Trophoblast cell (in vitro differentiated cells and primary cell): Measurements from ENCODE around the gene NRXN3.

Source experiments
- DNase-seq, 2 donors: peaks; one replicate each; pipeline ENCODE4 v3.0.0-alpha.2; 2016
- H2AFZ ChIP-seq: 2 replicates; pipeline ENCODE4 v1.6.1; 2013; ENCODE audit warnings: low read length, moderate library complexity, mild to moderate bottlenecking; ENCODE audit not compliant: insufficient read depth, poor library complexity
- H2AK5ac ChIP-seq: 2 replicates; pipeline ENCODE4 v1.6.1; 2013; ENCODE audit warnings: mild to moderate bottlenecking, low read length
- H2BK120ac ChIP-seq: 2 replicates; pipeline ENCODE4 v1.6.1; 2013; ENCODE audit warnings: low read length, mild to moderate bottlenecking, moderate library complexity; ENCODE audit not compliant: insufficient read depth, poor library complexity
- H2BK12ac ChIP-seq: 2 replicates; pipeline ENCODE4 v1.6.1; 2013; ENCODE audit warnings: mild to moderate bottlenecking, low read length, moderate library complexity
- H2BK5ac ChIP-seq: 2 replicates; pipeline ENCODE4 v1.6.1; 2013; ENCODE audit warnings: low read length, low read depth, moderate library complexity, mild to moderate bottlenecking; ENCODE audit not compliant: poor library complexity
- H3K14ac ChIP-seq: 2 replicates; pipeline ENCODE4 v1.6.1; 2013; ENCODE audit warnings: mild to moderate bottlenecking, low read length
- H3K18ac ChIP-seq: 2 replicates; pipeline ENCODE4 v1.6.1; 2013; ENCODE audit warnings: mild to moderate bottlenecking, low read length
- H3K23ac ChIP-seq: 2 replicates; pipeline ENCODE4 v1.6.1; 2013; ENCODE audit warnings: low read length
- H3K27ac ChIP-seq: 2 replicates; pipeline ENCODE4 v1.5.1; 2013; ENCODE audit warnings: low read depth, mild to moderate bottlenecking, inconsistent platforms, low read length, moderate library complexity
- H3K27me3 ChIP-seq: 2 replicates; pipeline ENCODE4 v1.6.1; 2013; ENCODE audit warnings: inconsistent platforms, mild to moderate bottlenecking, low read length, moderate library complexity; ENCODE audit not compliant: insufficient read depth
- H3K36me3 ChIP-seq, 2 experiments: 1 replicate in 1 of 2; 2 replicates in 1 of 2; pipeline ENCODE4 v1.6.1; 2013; ENCODE audit warnings: low read length in 2 of 2, mild to moderate bottlenecking in 2 of 2, moderate library complexity in 1 of 2; ENCODE audit not compliant: insufficient read depth in 2 of 2, control insufficient read depth in 1 of 2
- H3K4ac ChIP-seq: 2 replicates; pipeline ENCODE4 v1.6.1; 2013; ENCODE audit warnings: low read depth, mild to moderate bottlenecking, low read length, moderate library complexity
- H3K4me1 ChIP-seq, 2 experiments: 1 replicate in 1 of 2; 2 replicates in 1 of 2; pipeline ENCODE4 v1.6.1; 2013; ENCODE audit warnings: low read length in 2 of 2, mild to moderate bottlenecking in 2 of 2, moderate library complexity in 1 of 2; ENCODE audit not compliant: insufficient read depth in 2 of 2, control insufficient read depth in 1 of 2
- H3K4me2 ChIP-seq: 2 replicates; pipeline ENCODE4 v1.6.1; 2013; ENCODE audit warnings: inconsistent platforms, mild to moderate bottlenecking, low read length, moderate library complexity
- H3K4me3 ChIP-seq: 2 replicates; pipeline ENCODE4 v1.5.1; 2013; ENCODE audit warnings: mild to moderate bottlenecking, low read depth, low read length, inconsistent platforms
- H3K79me1 ChIP-seq: one replicate; pipeline ENCODE4 v1.6.1; 2013; ENCODE audit warnings: low read length
- H3K79me2 ChIP-seq: 2 replicates; pipeline ENCODE4 v1.6.1; 2013; ENCODE audit warnings: low read length, mild to moderate bottlenecking; ENCODE audit not compliant: control insufficient read depth, insufficient read depth, poor library complexity
- H3K9ac ChIP-seq: 2 replicates; pipeline ENCODE4 v1.6.1; 2013; ENCODE audit warnings: mild to moderate bottlenecking, low read length
- H3K9me3 ChIP-seq: 2 replicates; pipeline ENCODE4 v1.6.1; 2013; ENCODE audit warnings: low read depth, mild to moderate bottlenecking, control low read depth, inconsistent platforms, low read length; ENCODE audit not compliant: insufficient read depth
- H4K12ac ChIP-seq: 2 replicates; pipeline ENCODE4 v1.6.1; 2013; ENCODE audit warnings: low read depth, mild to moderate bottlenecking, low read length, moderate library complexity
- H4K8ac ChIP-seq: 2 replicates; pipeline ENCODE4 v1.6.1; 2013; ENCODE audit warnings: low read depth, mild to moderate bottlenecking, low read length, moderate library complexity
- H4K91ac ChIP-seq: one replicate; pipeline ENCODE4 v1.6.1; 2013; ENCODE audit warnings: low read depth, mild to moderate bottlenecking, low read length, moderate library complexity
- WGBS: extraction: QIAGEN DNeasy Blood & Tissue Kit; methylation state at CpG from one replicate; pipeline ENCODE4 v1.1.7; 2013; ENCODE audit warnings: missing lambda C conversion rate; ENCODE audit not compliant: insufficient read length, insufficient coverage; ENCODE audit errors: extremely low coverage; 5-methylcytosine and 5-hydroxymethylcytosine counted together

Gene NRXN3

GRCh38 chr14:79581912-79582576, 1411.9 kb downstream of the NRXN3 start:
- Histone ChIP-seq H3K4me2 (no peak overlapping the region), H4K91ac (no peak overlapping the region), H3K18ac (no peak overlapping the region), H2BK5ac (no peak overlapping the region), H3K36me3 (no peaks in the 10 kb centered on the region), H3K4me3 (no peak overlapping the region), H3K79me1 (peaks cover 2% of the 10 kb centered on the region), H3K9ac (no peak overlapping the region), H4K8ac (no peak overlapping the region), H2AK5ac (no peak overlapping the region), H2BK120ac (no peak overlapping the region), H3K9me3 (no peaks in the 10 kb centered on the region), H3K27me3 (no peaks in the 10 kb centered on the region), H3K23ac (no peak overlapping the region), H3K27ac (no peak overlapping the region), H3K4me1 (peaks cover 3 to 7% of the 10 kb centered on the region in 2 experiments), H3K14ac (no peak overlapping the region), H4K12ac (no peak overlapping the region), H3K4ac (no peak overlapping the region), H2AFZ (no peak overlapping the region), H3K79me2 (no peaks in the 10 kb centered on the region), H2BK12ac (no peak overlapping the region)
- no CpG with 5 or more reads among the region's 4 CpGs for WGBS
- DNase-seq, result peak; percentile 35 to 76

GRCh38 chr14:79583738-79584408, 1413.7 kb downstream of the NRXN3 start:
- Histone ChIP-seq H3K36me3 (no peaks in the 10 kb centered on the region), H2BK12ac (no peak overlapping the region), H4K12ac (no peak overlapping the region), H3K18ac (no peak overlapping the region), H3K9ac (no peak overlapping the region), H3K14ac (no peak overlapping the region), H3K27me3 (no peaks in the 10 kb centered on the region), H3K79me1 (peaks cover 2% of the 10 kb centered on the region), H3K23ac (no peak overlapping the region), H3K4me2 (no peak overlapping the region), H2BK120ac (no peak overlapping the region), H3K79me2 (no peaks in the 10 kb centered on the region), H3K27ac (no peak overlapping the region), H3K4me3 (no peak overlapping the region), H2BK5ac (no peak overlapping the region), H3K9me3 (no peaks in the 10 kb centered on the region), H4K91ac (no peak overlapping the region), H3K4ac (no peak overlapping the region), H4K8ac (no peak overlapping the region), H3K4me1 (peaks cover 0 to 4% of the 10 kb centered on the region in 2 experiments), H2AFZ (no peak overlapping the region), H2AK5ac (no peak overlapping the region)
- WGBS, result no CpG with 5 or more reads among the region's 4 CpGs
- peak in 1 of 2 donors; percentile 69 for DNase-seq

- Histone ChIP-seq H3K14ac (no peak overlapping the region), H3K36me3 (no peaks in the 10 kb centered on the region), H3K79me2 (no peaks in the 10 kb centered on the region), H2BK120ac (no peak overlapping the region), H4K12ac (no peak overlapping the region), H3K79me1 (peaks cover 2% of the 10 kb centered on the region), H3K9ac (no peak overlapping the region), H2AK5ac (no peak overlapping the region), H4K8ac (no peak overlapping the region), H3K9me3 (no peaks in the 10 kb centered on the region), H3K23ac (no peak overlapping the region), H3K4me3 (no peak overlapping the region), H4K91ac (no peak overlapping the region), H3K4me1 (peaks cover 0 to 4% of the 10 kb centered on the region in 2 experiments), H3K18ac (no peak overlapping the region), H3K4me2 (no peak overlapping the region), H3K4ac (no peak overlapping the region), H3K27me3 (no peaks in the 10 kb centered on the region), H2BK5ac (no peak overlapping the region), H2BK12ac (no peak overlapping the region), H2AFZ (no peak overlapping the region), H3K27ac (no peak overlapping the region)
- WGBS, result no CpG with 5 or more reads among the region's 2 CpGs
- peak; percentile 29 to 52 for DNase-seq
These were observed 1414.5 kb downstream of the NRXN3 start for GRCh38 chr14:79584679-79585078.

GRCh38 chr14:79585845-79586244, 1415.7 kb downstream of the NRXN3 start:
- H2AK5ac ChIP-seq, result no peak overlapping the region
- no peak overlapping the region for H2AFZ ChIP-seq
- no peak overlapping the region for H2BK120ac ChIP-seq
- H3K36me3 ChIP-seq, result no peaks in the 10 kb centered on the region
- H3K9me3 ChIP-seq, result no peaks in the 10 kb centered on the region
- peaks cover 0 to 4% of the 10 kb centered on the region in 2 experiments for H3K4me1 ChIP-seq
- H3K4me3 ChIP-seq, result no peak overlapping the region
- H3K4ac ChIP-seq, result no peak overlapping the region
- no peak overlapping the region for H3K14ac ChIP-seq
- H3K9ac ChIP-seq, result no peak overlapping the region
- peaks cover 2% of the 10 kb centered on the region for H3K79me1 ChIP-seq
- H2BK5ac ChIP-seq, result no peak overlapping the region
- H3K4me2 ChIP-seq, result no peak overlapping the region
- no CpG with 5 or more reads among the region's 4 CpGs for WGBS
- no peaks in the 10 kb centered on the region for H3K27me3 ChIP-seq
- H3K27ac ChIP-seq, result no peak overlapping the region
- H3K18ac ChIP-seq, result no peak overlapping the region
- no peaks in the 10 kb centered on the region for H3K79me2 ChIP-seq
- H2BK12ac ChIP-seq, result no peak overlapping the region
- H3K23ac ChIP-seq, result no peak overlapping the region
- no peak overlapping the region for H4K91ac ChIP-seq
- DNase-seq, result peak; percentile 33 to 79
- no peak overlapping the region for H4K12ac ChIP-seq
- no peak overlapping the region for H4K8ac ChIP-seq
